Endothelial cell of umbilical vein (primary cell): ENCODE measurements around the gene TANGO6.

Experiments used
- CTCF ChIP-seq, 2 donors: IDR thresholded peaks; 1 replicate in 1 of 2; 2 replicates in 1 of 2; pipeline ENCODE4 v1.5.1; 2011; ENCODE audit warnings: low read length in 2 of 2, mild to moderate bottlenecking in 2 of 2, moderate library complexity in 2 of 2, control low read depth in 1 of 2, inconsistent platforms in 1 of 2, low read depth in 1 of 2; ENCODE audit not compliant: insufficient read depth in 1 of 2; ENCODE audit errors: extremely low read depth in 1 of 2
- EZH2 ChIP-seq: IDR thresholded peaks from 2 replicates; pipeline ENCODE4 v1.6.1; 2012; ENCODE audit warnings: borderline replicate concordance, low read depth, mild to moderate bottlenecking, moderate library complexity, low read length, inconsistent platforms; ENCODE audit not compliant: severe bottlenecking
- FOS ChIP-seq: IDR thresholded peaks from 2 replicates; pipeline ENCODE4 v1.6.1; 2011; ENCODE audit warnings: mild to moderate bottlenecking, low read length, moderate library complexity, borderline replicate concordance; ENCODE audit not compliant: insufficient read depth
- GATA2 ChIP-seq: IDR thresholded peaks from 2 replicates; pipeline ENCODE4 v1.7.0; 2011; ENCODE audit warnings: low read depth, mild to moderate bottlenecking, moderate library complexity, mixed read lengths, low read length; ENCODE audit not compliant: insufficient read length, insufficient read depth
- JUN ChIP-seq: IDR thresholded peaks from 2 replicates; pipeline ENCODE4 v1.6.1; 2011; ENCODE audit warnings: borderline replicate concordance, low read depth; ENCODE audit not compliant: insufficient read length, insufficient read depth
- MAX ChIP-seq: IDR thresholded peaks from 2 replicates; pipeline ENCODE4 v1.6.1; 2011; ENCODE audit not compliant: insufficient read depth, insufficient read length
- MYC ChIP-seq: IDR thresholded peaks from one replicate; pipeline ENCODE4 v1.6.1; 2011; ENCODE audit warnings: mild to moderate bottlenecking, low read depth, low read length
- POLR2A ChIP-seq: IDR thresholded peaks from 2 replicates; pipeline ENCODE4 v1.6.1; 2012; ENCODE audit warnings: low read depth, mild to moderate bottlenecking, control low read depth, low read length
- POLR2AphosphoS5 ChIP-seq: IDR thresholded peaks from 2 replicates; pipeline ENCODE4 v1.6.1; 2012; ENCODE audit warnings: low read depth, mild to moderate bottlenecking, control low read depth, low read length, moderate library complexity; ENCODE audit not compliant: insufficient read depth

- TF ChIP-seq EZH2 (no peak), JUN (no peak), CTCF (IDR thresholded peaks at IDR 0.05; ENCODE audit: extremely low read depth in 1 of 2, insufficient read depth in 1 of 2, low read depth in 1 of 2, low read length in 2 of 2) (peak in 1 of 2 donors; percentile 7), MAX (no peak), MYC (no peak), FOS (no peak), POLR2A (no peak), POLR2AphosphoS5 (no peak), GATA2 (no peak)
Measured at GRCh38 chr16:69107316-69107962, 264.1 kb downstream of the TANGO6 start.
